AG04449 (cell line): ENCODE results near the gene MICALL2.

Source experiments
- CTCF ChIA-PET: fragments of 350-600 bp; formaldehyde crosslinking; extraction: SDS; loops from one replicate; lab custom pipeline; 2021; ENCODE audit warnings: antibody characterized with exemption; lab: Yijun Ruan, JAX
- POLR2A ChIA-PET: fragments of 400-600, 350-600 bp; formaldehyde crosslinking; extraction: SDS; loops from one replicate; lab custom pipeline; 2020; ENCODE audit warnings: antibody characterized with exemption, inconsistent platforms; lab: Yijun Ruan, JAX
- DNase-seq: peaks from one replicate; pipeline ENCODE4 v3.0.0-alpha.2; 2010; ENCODE audit warnings: low read depth, low spot score
- H3K4me3 ChIP-seq: 2 replicates; pipeline ENCODE4 v1.5.1; 2011; ENCODE audit warnings: low read depth, mild to moderate bottlenecking, control low read depth, low read length
- TF ChIP-seq, protein P1 (sequence below): IDR thresholded peaks from one replicate; pipeline ENCODE4 v1.5.1; 2011; ENCODE audit warnings: mild to moderate bottlenecking, moderate library complexity, low read length, control low read depth, inconsistent platforms; ENCODE audit not compliant: insufficient read depth; ENCODE audit errors: missing control alignments

The MICALL2 gene

DNA sequence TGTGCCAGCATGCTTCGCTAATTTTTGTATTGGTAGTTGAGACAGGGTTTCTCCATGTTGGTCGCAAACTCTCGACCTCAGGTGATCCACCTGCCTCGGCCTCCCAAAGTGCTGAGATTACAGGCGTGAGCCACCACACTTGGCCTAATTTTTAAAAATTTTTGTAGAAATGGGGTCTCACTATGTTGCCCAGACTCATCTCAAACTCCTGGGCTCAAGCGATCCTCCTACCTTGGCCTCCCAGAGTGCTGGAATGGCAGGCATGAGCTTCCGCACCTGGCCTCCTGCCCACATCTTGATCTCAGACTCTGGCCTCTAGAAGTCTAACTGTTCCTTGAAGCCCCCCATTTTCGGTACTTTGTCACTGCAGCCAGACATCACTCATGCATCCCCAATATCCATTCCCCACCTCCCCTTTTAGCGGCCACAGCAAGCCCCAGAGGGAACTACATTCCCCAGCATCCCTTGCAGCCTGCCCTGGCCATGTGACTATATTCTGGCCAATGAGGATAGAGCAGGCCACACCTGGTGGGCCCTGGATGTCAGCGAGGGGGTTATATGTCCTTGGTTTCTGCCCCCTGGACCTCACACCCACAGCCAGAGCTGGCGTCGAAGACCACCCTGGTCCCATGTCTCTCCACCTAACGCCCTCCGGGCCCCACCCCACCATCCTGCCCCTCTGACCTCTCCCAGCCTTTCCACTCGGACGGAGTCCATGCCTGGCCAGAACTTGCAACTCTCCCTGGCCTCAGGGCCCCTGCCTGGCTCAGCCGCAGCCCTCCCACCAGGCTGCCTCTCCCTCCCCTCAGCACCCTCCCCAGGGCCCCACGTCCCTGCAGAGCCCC is 33.8 kb downstream of the MICALL2 start:
- ChIA-PET CTCF (interaction anchor here (0.7 to 1.0 kb wide), 3 partner anchors 200 to 232 kb away, joined by 3 to 4 read pairs (median 3); no protein-coding TSS in a partner anchor), POLR2A (interaction anchor here (0.5 kb wide), 1 partner anchor 289 kb away, joined by 3 read pairs; no protein-coding TSS in a partner anchor)
- no peak for DNase-seq
- TF ChIP-seq, protein P1, sequence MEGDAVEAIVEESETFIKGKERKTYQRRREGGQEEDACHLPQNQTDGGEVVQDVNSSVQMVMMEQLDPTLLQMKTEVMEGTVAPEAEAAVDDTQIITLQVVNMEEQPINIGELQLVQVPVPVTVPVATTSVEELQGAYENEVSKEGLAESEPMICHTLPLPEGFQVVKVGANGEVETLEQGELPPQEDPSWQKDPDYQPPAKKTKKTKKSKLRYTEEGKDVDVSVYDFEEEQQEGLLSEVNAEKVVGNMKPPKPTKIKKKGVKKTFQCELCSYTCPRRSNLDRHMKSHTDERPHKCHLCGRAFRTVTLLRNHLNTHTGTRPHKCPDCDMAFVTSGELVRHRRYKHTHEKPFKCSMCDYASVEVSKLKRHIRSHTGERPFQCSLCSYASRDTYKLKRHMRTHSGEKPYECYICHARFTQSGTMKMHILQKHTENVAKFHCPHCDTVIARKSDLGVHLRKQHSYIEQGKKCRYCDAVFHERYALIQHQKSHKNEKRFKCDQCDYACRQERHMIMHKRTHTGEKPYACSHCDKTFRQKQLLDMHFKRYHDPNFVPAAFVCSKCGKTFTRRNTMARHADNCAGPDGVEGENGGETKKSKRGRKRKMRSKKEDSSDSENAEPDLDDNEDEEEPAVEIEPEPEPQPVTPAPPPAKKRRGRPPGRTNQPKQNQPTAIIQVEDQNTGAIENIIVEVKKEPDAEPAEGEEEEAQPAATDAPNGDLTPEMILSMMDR = no peak
- no peak overlapping the region for H3K4me3 ChIP-seq

DNA sequence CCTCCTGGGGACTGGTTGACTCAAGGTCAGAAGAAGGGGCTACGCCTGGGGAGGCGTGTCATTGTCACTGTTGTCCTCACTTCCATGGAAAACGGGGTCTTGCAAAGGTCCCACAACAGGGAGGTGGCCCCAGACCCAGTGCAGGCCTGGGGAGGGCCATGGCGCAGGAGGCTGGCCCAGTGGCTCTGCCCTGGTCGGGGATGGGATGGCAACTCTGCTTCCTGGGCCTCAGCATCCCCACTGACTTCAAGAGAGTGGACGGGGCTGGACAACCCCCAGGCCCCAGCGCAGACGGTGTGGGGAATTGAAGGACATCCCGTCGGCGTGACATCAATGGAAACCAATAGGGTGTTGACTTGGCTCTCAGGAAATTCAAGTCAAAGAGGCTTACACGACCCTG is 35.2 kb downstream of the MICALL2 start:
- CTCF ChIA-PET = interaction anchor here (0.9 to 1.1 kb wide), 2 partner anchors 8 to 12 kb away, joined by 3 to 4 read pairs; no protein-coding TSS in a partner anchor
- no peak for DNase-seq
- TF ChIP-seq, protein P1 = no peak
- POLR2A ChIA-PET = no interaction called here
- no peak overlapping the region for H3K4me3 ChIP-seq

DNA sequence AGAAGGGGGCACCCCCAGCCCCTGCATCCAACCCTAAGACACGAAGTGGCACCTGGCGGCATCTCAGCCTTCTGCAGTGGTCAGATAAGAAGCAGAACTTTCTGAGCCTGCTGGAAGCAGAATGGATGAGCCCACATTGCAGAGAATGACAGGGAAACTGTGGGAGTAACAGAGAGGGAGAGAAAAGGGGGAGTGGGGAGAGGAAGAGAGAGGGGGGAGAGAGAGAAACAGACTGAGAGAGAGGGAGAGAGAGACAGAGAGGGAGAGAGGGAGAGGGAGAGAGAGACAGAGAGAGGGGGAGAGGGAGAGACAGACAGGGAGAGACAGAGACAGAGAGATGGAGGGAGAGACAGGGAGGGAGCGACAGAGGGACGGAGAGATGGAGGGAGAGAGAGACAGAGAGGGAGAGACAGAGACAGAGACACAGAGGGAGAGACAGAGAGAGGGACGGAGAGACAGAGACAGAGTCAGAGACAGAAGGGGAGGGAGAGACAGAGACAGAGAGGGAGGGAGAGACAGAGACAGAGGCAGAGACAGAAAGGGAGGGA is 35.9 kb downstream of the MICALL2 start:
- no peak for DNase-seq
- H3K4me3 ChIP-seq = no peak overlapping the region
- TF ChIP-seq, protein P1 = no peak
- POLR2A ChIA-PET = no interaction called here
- CTCF ChIA-PET = interaction anchor here (0.9 to 2.0 kb wide), 5 partner anchors 9 to 198 kb away, joined by 3 to 16 read pairs (median 4); no protein-coding TSS in a partner anchor

DNA sequence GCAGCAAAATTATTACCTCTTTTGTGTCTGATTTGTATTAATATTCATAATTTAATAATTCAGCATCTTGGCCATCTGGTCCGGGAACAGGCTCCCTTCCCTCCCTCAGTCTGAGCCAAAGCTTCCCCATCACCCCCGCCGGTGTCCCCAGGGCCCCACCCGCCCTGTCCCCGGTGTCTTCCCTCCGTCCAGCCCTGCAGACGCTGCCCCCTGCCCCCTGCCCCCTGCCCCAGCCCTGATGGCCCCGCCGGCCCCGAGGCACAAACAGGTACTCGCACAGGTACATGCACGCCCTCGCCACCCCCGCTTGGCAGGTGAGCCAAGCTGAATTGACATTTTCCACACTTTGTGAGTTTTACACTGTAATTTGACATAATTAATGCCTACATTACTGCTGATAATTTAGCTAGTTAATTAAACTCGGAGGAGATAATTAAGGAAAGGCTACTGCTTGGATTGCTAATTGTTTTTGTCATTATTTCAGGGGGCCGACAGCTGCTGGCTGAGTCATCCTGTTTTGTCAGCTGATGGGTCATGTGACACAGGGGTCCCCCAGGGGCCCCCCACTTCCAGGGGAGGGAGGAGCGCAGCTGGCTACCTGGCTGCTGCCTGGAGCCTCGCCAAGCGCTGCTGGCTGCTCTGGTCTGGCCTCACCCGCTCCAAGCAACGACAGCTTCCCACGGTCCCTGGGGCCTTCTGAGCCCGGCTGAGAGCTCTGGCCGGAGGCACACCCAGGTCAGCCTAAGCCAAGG is 36.6 kb downstream of the MICALL2 start:
- DNase-seq = no peak
- no peak overlapping the region for H3K4me3 ChIP-seq
- POLR2A ChIA-PET = no interaction called here
- TF ChIP-seq, protein P1 = no peak
- CTCF ChIA-PET = interaction anchor here (1.0 to 2.0 kb wide), 3 partner anchors 9 to 197 kb away, joined by 4 to 16 read pairs (median 5); no protein-coding TSS in a partner anchor

DNA sequence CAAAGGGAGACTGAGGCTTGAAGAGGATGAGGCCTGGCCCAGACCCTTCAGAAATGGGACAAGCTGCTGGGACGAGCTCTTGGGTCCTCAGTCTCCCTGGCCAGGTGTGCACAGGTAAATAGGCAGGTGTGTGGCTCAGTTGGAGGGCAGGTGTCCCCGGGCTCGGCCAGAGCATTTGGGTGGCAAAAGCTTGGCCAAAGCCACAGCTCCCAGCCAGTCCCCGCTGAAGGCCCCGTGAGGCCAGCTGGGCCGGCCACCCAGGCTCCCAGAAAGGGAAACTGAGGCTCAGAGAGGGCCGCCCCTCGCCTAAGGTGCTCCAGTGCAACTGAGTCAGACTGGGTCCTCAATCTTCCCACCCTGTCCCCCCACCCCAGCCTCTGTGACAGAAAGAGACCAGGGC is 37.3 kb downstream of the MICALL2 start:
- ChIA-PET CTCF (interaction anchor here (1.3 to 2.0 kb wide), 2 partner anchors 9 to 11 kb away, joined by 5 to 16 read pairs; no protein-coding TSS in a partner anchor), POLR2A (no interaction called here)
- H3K4me3 ChIP-seq = no peak overlapping the region
- TF ChIP-seq, protein P1 = no peak
- no peak for DNase-seq
